GM08714 (cell line): Measurements from ENCODE around the gene RALGAPA1.
"Not testable (repeated sequence)": the region's sequence is repeated elsewhere in the genome, so short reads cannot be mapped to it uniquely, and the experiment has no call there.

Source experiments
- H3K4me3 ChIP-seq: fragments of 200-500 bp; sonication (Bioruptor generic); 2 replicates; pipeline ENCODE4 v1.5.1; 2014; ENCODE audit warnings: mild to moderate bottlenecking, low read length, inconsistent platforms
- ZNF274 ChIP-seq: IDR thresholded peaks from 2 replicates; pipeline ENCODE4 v1.6.1; 2012; ENCODE audit warnings: mild to moderate bottlenecking, low read depth, low read length

RALGAPA1 gene

DNA sequence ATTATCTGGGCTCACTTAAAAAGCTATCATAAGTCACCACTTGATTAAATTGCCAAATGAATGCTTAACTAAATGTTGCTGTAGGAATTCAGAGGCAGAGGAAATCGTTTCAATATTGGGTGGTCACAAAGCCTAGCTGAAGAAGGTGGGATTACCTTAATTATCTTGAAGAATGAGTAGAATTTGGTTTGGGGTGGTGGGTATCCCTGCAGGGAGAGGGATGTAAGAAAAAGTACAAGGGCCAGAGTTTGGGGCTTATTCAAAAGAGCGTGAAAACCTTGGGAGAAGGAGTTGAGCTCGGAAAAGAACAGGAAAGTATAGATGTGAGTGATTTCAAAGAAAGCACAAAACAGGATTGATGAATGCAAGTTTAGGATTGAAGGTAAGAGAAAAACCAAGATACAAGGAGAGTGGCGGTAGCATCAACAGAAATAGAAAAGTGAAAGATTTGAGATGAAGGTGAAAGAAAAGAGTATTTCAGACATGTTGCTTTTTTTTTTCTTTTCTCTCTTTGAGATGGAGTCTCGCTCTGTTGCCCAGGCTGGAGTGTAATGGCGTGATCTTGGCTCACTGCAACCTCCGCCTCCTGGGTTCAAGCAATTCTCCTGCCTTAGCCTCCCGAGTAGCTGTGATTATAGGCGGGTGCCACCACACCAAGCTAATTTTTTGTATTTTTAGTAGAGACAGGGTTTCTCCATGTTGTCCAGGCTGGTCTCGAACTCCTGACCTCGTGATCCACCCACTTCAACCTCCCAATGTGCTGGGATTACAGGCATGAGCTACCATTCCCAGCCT is 18.8 kb upstream of the RALGAPA1 start:
- no peak for TF ChIP-seq ZNF274
- peak overlapping the region; percentile 97 for H3K4me3 ChIP-seq

DNA sequence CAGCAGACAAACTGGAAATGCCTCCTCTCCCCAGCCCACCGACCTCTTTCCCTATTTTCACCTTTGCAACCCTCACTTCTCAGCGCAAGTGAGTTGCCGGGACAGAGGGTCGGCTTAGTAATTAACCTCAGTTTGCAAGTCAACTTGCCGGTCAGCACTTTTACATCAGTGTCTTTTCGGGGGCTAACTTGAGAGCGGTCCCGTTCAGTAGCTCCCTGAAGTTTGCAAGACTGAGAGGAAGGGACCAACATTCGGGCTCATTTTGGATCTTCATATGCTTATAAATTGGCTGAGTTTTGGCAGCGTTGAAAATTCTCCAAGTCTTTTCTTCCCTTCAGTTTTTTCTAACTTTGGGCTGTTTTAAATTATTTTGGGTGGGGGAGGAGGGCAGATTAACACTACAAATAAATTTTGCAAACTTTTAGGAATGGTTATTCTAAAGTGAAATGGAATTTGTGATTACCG is 17.9 kb upstream of the RALGAPA1 start:
- H3K4me3 ChIP-seq = peak overlapping the region; percentile 97
- TF ChIP-seq ZNF274 = no peak

DNA sequence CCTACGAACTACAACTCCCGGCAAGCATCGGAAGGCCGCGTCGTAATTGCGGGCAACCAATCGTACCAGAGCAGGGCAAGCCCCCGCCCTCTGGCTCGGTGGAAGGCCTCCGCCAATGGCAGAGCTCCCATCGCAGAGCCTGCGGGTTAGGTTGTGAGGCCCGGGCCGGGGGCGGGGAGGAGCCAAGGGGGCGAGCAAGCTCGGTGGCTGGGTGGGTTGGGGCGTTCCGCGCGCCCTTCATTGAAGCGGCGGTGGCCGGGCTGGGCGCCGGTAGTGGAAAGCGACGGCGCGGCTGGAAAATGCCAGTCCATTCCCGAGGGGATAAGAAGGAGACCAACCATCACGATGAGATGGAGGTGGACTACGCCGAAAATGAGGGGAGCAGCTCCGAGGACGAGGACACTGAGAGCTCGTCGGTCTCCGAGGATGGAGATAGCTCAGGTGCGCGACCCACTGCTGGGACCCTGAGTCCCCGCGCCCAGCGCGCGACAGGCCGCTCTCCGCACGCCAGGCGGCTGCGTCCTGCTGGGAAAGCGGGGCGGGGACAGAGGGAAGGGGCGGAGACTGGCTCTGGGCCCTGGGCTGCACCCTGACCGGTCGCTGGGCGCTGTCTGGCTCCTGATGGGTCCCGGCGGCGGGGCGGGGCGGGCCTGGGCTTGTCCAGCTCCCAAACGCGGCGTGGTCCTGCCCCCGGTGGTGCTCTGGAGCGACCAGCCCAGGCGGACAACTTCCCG is 17.3 kb upstream of the RALGAPA1 start, which contains the start of gene BRMS1L:
Gene BRMS1L (plus strand): TSS at position 121 of the 734 bp plus-strand sequence. CDS start 179 bp downstream, at position 300.
- peak within 1 kb of the TSS; percentile 97 for H3K4me3 ChIP-seq
- no peak for TF ChIP-seq ZNF274

DNA sequence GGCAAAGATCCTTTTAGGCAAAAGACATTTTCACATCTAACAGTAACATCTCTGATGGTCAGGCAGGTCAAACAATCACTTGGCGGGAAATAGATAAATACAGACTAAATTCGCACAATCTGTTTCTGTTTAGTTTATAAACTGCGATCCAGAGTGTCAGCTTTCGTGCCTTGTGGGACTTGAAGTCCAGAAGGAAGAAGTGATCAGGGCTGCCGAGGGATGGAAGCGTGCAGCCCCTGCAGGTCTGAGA is 16.8 kb upstream of the RALGAPA1 start:
- peak overlapping the region; percentile 51 for H3K4me3 ChIP-seq
- no peak for TF ChIP-seq ZNF274

DNA sequence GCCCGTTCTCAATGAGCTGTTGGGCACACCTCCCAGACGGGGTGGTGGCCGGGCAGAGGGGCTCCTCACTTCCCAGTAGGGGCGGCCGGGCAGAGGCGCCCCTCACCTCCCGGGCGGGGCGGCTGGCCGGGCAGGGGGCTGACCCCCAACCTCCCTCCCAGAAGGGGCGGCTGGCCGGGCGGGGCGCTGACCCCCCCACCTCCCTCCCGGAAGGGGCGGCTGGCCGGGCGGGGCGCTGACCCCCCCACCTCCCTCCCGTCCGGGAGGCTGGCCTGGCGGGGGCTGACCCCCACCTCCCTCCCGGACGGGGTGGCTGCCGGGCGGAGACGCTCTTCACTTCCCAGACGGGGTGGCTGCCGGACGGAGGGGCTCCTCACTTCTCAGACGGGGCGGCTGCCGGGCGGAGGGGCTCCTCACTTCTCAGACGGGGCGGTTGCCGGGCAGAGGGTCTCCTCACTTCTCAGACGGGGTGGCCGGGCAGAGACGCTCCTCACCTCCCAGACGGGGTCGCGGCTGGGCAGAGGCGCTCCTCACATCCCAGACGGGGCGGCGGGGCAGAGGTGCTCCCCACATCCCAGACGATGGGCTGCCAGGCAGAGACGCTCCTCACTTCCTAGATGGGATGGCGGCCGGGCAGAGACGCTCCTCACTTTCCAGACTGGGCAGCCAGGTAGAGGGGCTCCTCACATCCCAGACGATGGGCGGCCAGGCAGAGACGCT is 15.5 kb upstream of the RALGAPA1 start:
- not testable (repeated sequence) for H3K4me3 ChIP-seq

DNA sequence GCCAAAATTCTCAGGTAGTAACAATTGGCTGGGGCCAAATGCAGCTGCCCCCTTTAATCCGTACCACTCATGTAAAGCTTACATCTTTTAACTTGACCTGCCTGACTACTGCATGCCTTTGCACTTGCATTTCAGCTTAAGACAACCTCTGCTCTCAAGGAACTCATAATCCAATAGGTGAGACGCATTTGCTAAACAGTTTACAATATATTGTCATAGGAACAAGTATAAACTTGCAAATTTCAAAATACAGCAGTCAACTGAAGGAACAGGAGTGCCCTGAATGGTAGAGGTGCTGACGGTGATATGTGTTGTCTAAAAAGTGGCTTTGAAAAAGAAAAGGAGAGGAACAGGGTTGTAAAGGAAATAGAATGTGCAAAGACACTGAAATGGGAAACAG is 13.4 kb upstream of the RALGAPA1 start:
- no peak for TF ChIP-seq ZNF274

DNA sequence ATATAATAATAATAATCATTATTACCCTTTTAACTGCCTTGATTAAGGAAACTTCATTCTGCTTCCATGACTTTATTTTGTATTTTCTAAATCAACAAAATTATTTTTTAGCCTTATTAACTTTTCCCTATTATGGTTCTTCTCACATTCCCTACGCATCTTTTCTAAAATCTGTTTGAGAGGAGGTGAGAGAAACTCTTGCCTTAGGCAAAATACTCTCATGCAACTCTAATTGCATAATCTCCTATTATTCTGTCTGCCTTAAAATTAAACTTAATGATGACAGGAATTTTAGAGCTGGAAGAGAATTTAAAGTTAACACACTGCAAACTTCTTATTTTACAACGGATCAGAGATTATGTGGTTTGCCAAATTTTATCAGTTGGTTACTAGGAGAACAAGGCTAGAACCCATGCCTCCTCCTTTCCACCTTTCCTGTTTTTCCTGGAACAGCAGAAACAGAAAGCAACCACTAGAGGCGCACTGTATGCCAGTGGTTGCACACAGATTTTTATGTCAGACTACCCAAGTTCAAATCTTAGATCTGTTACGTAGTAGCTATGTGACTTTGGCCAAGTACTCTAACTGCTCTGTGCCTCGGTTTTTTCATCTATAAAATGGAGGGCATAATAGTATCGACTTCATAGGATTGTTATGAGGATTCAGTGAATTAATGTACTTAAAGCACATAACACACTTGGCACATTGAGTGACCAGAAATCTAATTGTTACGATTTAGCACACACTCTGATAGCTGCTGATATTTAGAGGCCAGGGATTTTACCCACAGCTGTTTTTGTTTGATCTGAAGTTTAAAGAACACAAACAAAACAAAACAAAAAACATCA is 12.7 kb upstream of the RALGAPA1 start:
- TF ChIP-seq ZNF274 = no peak
- H3K4me3 ChIP-seq = no peak overlapping the region

More for the DNA sequence above, 13.4 kb upstream of the RALGAPA1 start:
- no peak overlapping the region for H3K4me3 ChIP-seq

DNA sequence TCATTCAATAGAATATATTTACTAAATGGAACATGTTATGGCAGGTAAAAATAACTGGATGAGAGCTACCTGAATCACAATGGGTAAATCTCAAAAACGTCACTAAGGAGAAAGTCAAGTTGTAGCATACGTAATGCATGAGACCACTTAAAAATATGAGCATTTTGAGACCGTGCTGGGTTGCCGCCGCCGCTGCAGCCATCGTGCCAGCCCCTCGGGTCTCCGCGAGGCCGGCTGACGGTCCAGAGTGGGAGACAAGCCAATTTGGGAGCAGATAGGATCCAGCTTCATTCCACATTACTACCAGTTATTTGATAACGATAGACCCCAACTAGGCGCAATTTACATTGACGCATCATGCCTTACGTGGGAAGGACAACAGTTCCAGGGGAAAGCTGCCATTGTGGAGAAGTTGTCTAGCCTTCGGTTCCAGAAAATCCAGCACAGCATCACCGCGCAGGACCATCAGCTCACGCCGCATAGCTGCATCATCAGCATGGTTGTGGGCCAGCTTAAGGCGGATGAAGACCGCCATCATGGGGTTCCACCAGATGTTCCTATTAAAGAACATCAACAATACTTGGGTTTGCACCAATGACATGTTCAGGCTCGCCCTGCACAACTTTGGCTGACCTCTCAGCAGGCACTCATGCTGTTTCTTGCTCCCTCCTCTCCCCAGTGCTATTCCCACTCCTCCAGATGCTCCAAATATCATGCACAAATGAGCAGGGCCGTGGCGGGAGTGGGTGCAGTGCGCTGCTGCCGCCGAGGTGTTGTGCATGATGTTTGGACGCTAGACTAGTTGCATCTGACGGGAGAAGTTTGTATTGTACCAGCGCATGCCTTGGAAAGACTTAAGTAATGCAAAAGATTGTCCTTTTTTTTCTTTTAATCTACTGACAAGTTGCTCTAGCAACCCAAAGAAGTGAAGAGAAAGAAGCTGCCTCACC is 10.8 kb upstream of the RALGAPA1 start:
- no peak overlapping the region for H3K4me3 ChIP-seq

DNA sequence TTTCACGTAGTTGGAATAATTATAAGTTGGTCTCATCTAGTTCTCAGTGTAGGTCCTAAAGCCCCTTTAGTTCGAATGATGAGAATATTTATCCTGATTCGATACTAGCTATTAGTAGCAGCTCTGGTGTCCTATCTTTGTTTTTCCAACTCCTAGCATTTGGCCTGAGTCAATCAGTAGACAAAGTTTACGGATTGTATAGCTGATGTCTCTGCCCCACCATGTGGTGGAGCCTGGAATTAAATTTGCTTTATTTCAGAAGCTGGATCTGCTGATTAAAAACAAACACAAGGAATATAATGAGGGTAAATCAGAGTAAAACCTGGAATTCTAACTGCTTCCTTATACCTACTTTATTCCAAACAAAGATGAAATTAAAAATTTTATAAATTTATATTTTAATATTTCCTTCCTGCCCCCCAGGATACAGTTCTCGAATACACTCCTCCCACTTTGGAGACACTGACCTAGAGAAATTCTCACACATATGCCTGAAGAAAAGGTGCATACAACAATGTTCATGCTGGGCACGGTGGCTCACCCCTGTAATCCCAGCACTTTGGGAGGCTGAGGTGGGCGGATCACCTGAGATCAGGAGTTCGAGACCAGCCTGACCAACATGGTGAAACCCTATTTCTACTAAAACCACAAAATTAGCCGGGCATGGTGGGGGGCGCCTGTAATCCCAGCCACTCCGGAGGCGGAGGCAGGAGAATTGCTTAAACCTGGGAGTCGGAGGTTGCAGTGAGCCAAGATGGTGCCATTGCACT is 9.4 kb upstream of the RALGAPA1 start:
- no peak overlapping the region for H3K4me3 ChIP-seq
- no peak for TF ChIP-seq ZNF274

More for the DNA sequence above, 10.8 kb upstream of the RALGAPA1 start:
- no peak for TF ChIP-seq ZNF274

DNA sequence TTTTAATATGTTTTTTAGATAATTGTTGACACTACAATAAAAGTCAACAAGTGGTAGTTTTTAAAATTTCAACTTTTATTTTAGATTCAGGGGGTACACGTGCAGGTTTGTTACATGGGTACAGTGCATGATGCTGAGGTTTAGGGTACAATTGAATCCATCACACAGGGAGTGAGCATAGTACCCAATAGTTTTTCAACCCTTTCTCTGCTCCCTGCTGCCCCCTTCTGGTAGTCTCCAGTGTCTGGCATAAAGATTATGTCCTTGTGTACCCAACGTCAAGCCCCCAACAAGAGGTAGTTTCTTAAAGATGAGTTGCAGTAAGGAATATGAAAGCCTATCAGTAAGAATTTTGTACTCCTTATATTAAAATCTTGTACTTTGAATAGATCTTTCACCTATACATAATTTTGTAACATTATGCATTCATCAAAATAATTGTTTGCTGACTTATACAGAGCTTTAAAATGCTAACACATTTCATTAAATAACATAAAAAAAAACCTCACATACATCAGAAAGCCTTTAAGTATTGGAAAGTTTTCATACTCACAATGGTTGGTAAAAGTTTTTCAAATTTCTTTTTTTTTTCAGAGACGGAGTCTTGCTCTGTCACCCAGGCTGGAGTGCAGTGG is 5.4 kb upstream of the RALGAPA1 start:
- H3K4me3 ChIP-seq = no peak overlapping the region
- no peak for TF ChIP-seq ZNF274

DNA sequence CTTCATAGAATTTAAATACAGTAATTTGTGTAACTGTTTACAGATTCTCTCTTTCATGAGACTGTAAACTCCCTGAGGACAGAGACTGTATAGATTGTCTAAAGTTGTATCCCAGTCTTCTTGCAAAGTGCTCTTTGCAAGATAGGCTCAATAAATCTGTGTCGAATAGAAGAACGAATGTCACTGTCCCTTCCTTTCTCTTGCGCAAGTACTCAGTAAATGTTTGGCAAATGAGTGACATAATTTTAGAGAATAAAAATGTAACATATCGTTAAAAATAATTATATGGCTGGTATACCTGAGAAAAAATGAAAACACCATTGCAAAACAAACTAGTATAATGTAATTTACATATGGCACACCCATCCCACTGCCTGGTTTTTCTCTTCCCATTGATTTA is 1.9 kb upstream of the RALGAPA1 start:
- no peak for TF ChIP-seq ZNF274
- H3K4me3 ChIP-seq = no peak overlapping the region

DNA sequence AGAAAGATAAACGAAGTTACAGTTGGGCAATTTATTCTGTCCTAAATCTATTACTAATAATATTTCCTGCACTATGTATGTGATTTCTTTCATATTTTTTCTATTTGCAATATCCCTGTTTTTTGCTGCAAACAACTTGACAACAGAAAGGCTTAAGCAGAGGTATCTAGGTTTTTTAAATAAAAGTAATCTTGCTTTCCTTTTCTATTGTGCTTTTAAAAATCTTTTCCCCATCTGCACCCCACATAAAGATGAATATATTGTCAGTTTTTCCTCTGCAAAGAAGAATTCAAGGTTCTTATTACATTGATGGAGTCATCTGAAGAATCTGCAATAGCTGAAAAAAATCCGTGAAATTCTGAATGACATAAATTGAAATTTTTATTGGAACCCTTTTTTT is 502 bp upstream of the RALGAPA1 start:
- no peak overlapping the region for H3K4me3 ChIP-seq
- no peak for TF ChIP-seq ZNF274
